Esophagus (tissue), 2 donors: ENCODE data around the gene ZNF609. TPM values are rescaled to one million over a fixed set of nuclear protein-coding genes. Genes with fewer than 3 reads are reported as not detected.
"Not testable (repeated sequence)": the region's sequence is repeated elsewhere in the genome, so short reads cannot be mapped to it uniquely, and the experiment has no call there.

ENCODE experiments used
- H3K27ac ChIP-seq, 2 donors: one replicate each; pipeline ENCODE4 v1.5.1; 2013; ENCODE audit warnings: low read depth in 2 of 2, mild to moderate bottlenecking in 2 of 2, inconsistent platforms in 1 of 2, low read length in 1 of 2, moderate library complexity in 1 of 2
- H3K27me3 ChIP-seq, 2 donors: one replicate each; pipeline ENCODE4 v1.6.1; 2013; ENCODE audit warnings: low read length in 2 of 2, control low read depth in 1 of 2, mild to moderate bottlenecking in 1 of 2; ENCODE audit not compliant: insufficient read depth in 2 of 2, control insufficient read depth in 1 of 2
- H3K36me3 ChIP-seq, 2 donors: one replicate each; pipeline ENCODE4 v1.6.1; 2013; ENCODE audit warnings: low read length in 1 of 2; ENCODE audit not compliant: control insufficient read depth in 2 of 2, insufficient read depth in 2 of 2
- H3K4me1 ChIP-seq, 2 donors: one replicate each; pipeline ENCODE4 v1.6.1; 2013; ENCODE audit warnings: low read length in 1 of 2; ENCODE audit not compliant: control insufficient read depth in 2 of 2, insufficient read depth in 2 of 2
- H3K4me3 ChIP-seq, 2 donors: one replicate each; pipeline ENCODE4 v1.5.1; 2013; ENCODE audit warnings: low read length in 2 of 2, mild to moderate bottlenecking in 2 of 2, low read depth in 1 of 2, moderate library complexity in 1 of 2
- H3K9me3 ChIP-seq, 2 donors: one replicate each; pipeline ENCODE4 v1.6.1; 2013; ENCODE audit warnings: mild to moderate bottlenecking in 2 of 2, low read depth in 1 of 2, low read length in 1 of 2, moderate library complexity in 1 of 2; ENCODE audit not compliant: control insufficient read depth in 2 of 2, insufficient read depth in 1 of 2
- WGBS, 2 donors: extraction: QIAGEN DNeasy Blood & Tissue Kit; methylation state at CpG; one replicate each; pipeline ENCODE4 v1.1.7; 2013; 5-methylcytosine and 5-hydroxymethylcytosine counted together
- polyA plus RNA-seq, 2 donors: library from polyadenylated mRNA; stranded (reverse); fragments of 200-250 nt; gene quantifications; one replicate each; pipeline ENCODE4 v1.2.3, GENCODE V29; 2013
- donor health status: healthy with polysubstance abuse.
- donor health status: Bipolar disorder and iron deficiency.

The ZNF609 gene
- polyA plus RNA-seq, 2 donors = 3.5 to 4.1 TPM

- H3K27ac ChIP-seq = no peak overlapping the region
- H3K36me3 ChIP-seq = no peaks in the 10 kb centered on the region
- WGBS, 2 donors = 98 to 100% methylated on average over 1 of the region's 1 CpG
- no peaks in the 10 kb centered on the region for H3K27me3 ChIP-seq
- H3K4me1 ChIP-seq = no peaks in the 10 kb centered on the region
- no peaks in the 10 kb centered on the region for H3K9me3 ChIP-seq
- H3K4me3 ChIP-seq = no peak overlapping the region
Observed at GRCh38 chr15:64600794-64601193, 140.4 kb downstream of the ZNF609 start.

GRCh38 chr15:64604319-64604718 is 143.9 kb downstream of the ZNF609 start:
- Histone ChIP-seq H3K27ac (no peak overlapping the region), H3K4me3 (no peak overlapping the region), H3K9me3 (no peaks in the 10 kb centered on the region), H3K36me3 (no peaks in the 10 kb centered on the region), H3K4me1 (no peaks in the 10 kb centered on the region), H3K27me3 (no peaks in the 10 kb centered on the region)

GRCh38 chr15:64607416-64607815 is 147.0 kb downstream of the ZNF609 start:
- H3K4me1 ChIP-seq, H3K36me3 ChIP-seq, H3K27ac ChIP-seq, H3K9me3 ChIP-seq, H3K27me3 ChIP-seq, H3K4me3 ChIP-seq: not testable (repeated sequence)
- WGBS, 2 donors = 92 to 98% methylated on average over 6 of the region's 6 CpGs

- Histone ChIP-seq H3K36me3 (no peaks in the 10 kb centered on the region), H3K4me1 (no peaks in the 10 kb centered on the region), H3K27me3 (no peaks in the 10 kb centered on the region), H3K9me3 (no peaks in the 10 kb centered on the region), H3K27ac (no peak overlapping the region), H3K4me3 (no peak overlapping the region)
- WGBS, 2 donors = 67% methylated on average over 7 of the region's 7 CpGs
Observed at GRCh38 chr15:64610257-64610919, 150.0 kb downstream of the ZNF609 start.

- H3K4me1 ChIP-seq = no peaks in the 10 kb centered on the region
- no peaks in the 10 kb centered on the region for H3K9me3 ChIP-seq
- no peak overlapping the region for H3K4me3 ChIP-seq
- no peaks in the 10 kb centered on the region for H3K27me3 ChIP-seq
- no peaks in the 10 kb centered on the region for H3K36me3 ChIP-seq
- no peak overlapping the region for H3K27ac ChIP-seq
Observed at GRCh38 chr15:64611085-64611725, 150.8 kb downstream of the ZNF609 start.

GRCh38 chr15:64614519-64614918 is 154.1 kb downstream of the ZNF609 start:
- Histone ChIP-seq H3K36me3 (no peaks in the 10 kb centered on the region), H3K27me3 (no peaks in the 10 kb centered on the region), H3K9me3 (no peaks in the 10 kb centered on the region), H3K27ac (no peak overlapping the region), H3K4me3 (no peak overlapping the region), H3K4me1 (no peaks in the 10 kb centered on the region)
- 91 to 95% methylated on average over 5 of the region's 5 CpGs for WGBS, 2 donors

GRCh38 chr15:64617727-64618126 is 157.3 kb downstream of the ZNF609 start:
- 100% methylated on average over 1 of the region's 1 CpG for WGBS, 2 donors
- peaks cover 1 to 3% of the 10 kb centered on the region in 2 donors for H3K4me1 ChIP-seq
- peaks cover 0 to under 1% of the 10 kb centered on the region in 2 donors for H3K36me3 ChIP-seq
- no peaks in the 10 kb centered on the region for H3K9me3 ChIP-seq
- no peak overlapping the region for H3K4me3 ChIP-seq
- no peaks in the 10 kb centered on the region for H3K27me3 ChIP-seq
- no peak overlapping the region for H3K27ac ChIP-seq

- H3K36me3 ChIP-seq = peaks cover 0 to 3% of the 10 kb centered on the region in 2 donors
- H3K9me3 ChIP-seq = no peaks in the 10 kb centered on the region
- H3K4me3 ChIP-seq = no peak overlapping the region
- peaks cover 3% of the 10 kb centered on the region in 2 donors for H3K4me1 ChIP-seq
- H3K27me3 ChIP-seq = no peaks in the 10 kb centered on the region
- 95 to 97% methylated on average over 5 of the region's 5 CpGs for WGBS, 2 donors
- H3K27ac ChIP-seq = no peak overlapping the region
Observed at GRCh38 chr15:64618138-64618537, 157.8 kb downstream of the ZNF609 start.

- H3K4me1 ChIP-seq = peaks cover 3% of the 10 kb centered on the region in 2 donors
- WGBS, 2 donors = 82 to 85% methylated on average over 11 of the region's 11 CpGs
- peaks cover 0 to 3% of the 10 kb centered on the region in 2 donors for H3K36me3 ChIP-seq
- H3K27me3 ChIP-seq = no peaks in the 10 kb centered on the region
- no peak overlapping the region for H3K27ac ChIP-seq
- H3K4me3 ChIP-seq = no peak overlapping the region
- no peaks in the 10 kb centered on the region for H3K9me3 ChIP-seq
Observed at GRCh38 chr15:64618540-64618939, 158.2 kb downstream of the ZNF609 start.
